K562 (cell line): Measurements from ENCODE around the gene AGFG1. TPM values are rescaled to one million over a fixed set of nuclear protein-coding genes. Genes with fewer than 3 reads are reported as not detected.

ENCODE experiments used
- ATAC-seq: fragments of 200-7000 bp; cut with Tn5 transposase; 3 replicates; pipeline ENCODE4 v1.9.1; 2020; ENCODE audit warnings: moderate library complexity
- BruUV-seq: library from RNA; stranded (reverse); fragments of 400-500 nt; replicated peaks from 2 replicates; lab custom pipeline; 2021; lab: Mats Ljungman, UMichigan
- CTCF ChIA-PET: fragments of 300-600 bp; formaldehyde crosslinking; extraction: SDS; loops from one replicate; lab custom pipeline; 2021; ENCODE audit warnings: low intra/inter-chr PET ratio; lab: Yijun Ruan, JAX
- POLR2A ChIA-PET: fragments of 300-600, 350-650 bp; sonication (Branson Sonifier 250); formaldehyde crosslinking; extraction: SDS; loops from one replicate; lab custom pipeline; 2021; ENCODE audit warnings: antibody characterized with exemption, inconsistent platforms; lab: Yijun Ruan, JAX
- DNase-seq, 4 experiments: peaks; one replicate each; pipeline versions ENCODE4 v3.0.0 to v3.0.0-alpha.2; 2011 to 2018; ENCODE audit warnings: low spot score in 3 of 4, mixed read lengths in 3 of 4; ENCODE audit errors: extremely low read depth in 1 of 4
- FAIRE-seq: peaks from 2 replicates; lab custom pipeline; 2011; peaks lifted over from hg19 to GRCh38; lab: Jason Lieb, UNC
- H2AFZ ChIP-seq: 2 replicates; pipeline ENCODE4 v1.6.0; 2011; ENCODE audit warnings: low read depth, low read length, control low read depth, inconsistent platforms
- H3K27ac ChIP-seq: fragments of 200-600 bp; 3 replicates; pipeline ENCODE4 v1.8.0; 2011; ENCODE audit warnings: low read depth, mild to moderate bottlenecking, control low read depth, inconsistent platforms, low read length, moderate library complexity, mixed read lengths; ENCODE audit errors: extremely low read depth
- H3K27me3 ChIP-seq, 2 experiments: fragments of 300-600 bp in 1 of 2; 2 replicates in 1 of 2; 3 replicates in 1 of 2; pipeline versions ENCODE4 v1.6.0 to v1.8.0; 2011; ENCODE audit warnings: inconsistent platforms in 2 of 2, low read length in 2 of 2, mild to moderate bottlenecking in 1 of 2, mixed read lengths in 1 of 2, moderate library complexity in 1 of 2; ENCODE audit not compliant: control insufficient read depth in 2 of 2, insufficient read depth in 2 of 2
- H3K36me3 ChIP-seq: fragments of 300-600 bp; 3 replicates; pipeline ENCODE4 v1.8.0; 2011; ENCODE audit warnings: mild to moderate bottlenecking, low read length, inconsistent platforms; ENCODE audit not compliant: control insufficient read depth, insufficient read depth
- H3K4me1 ChIP-seq, 2 experiments: fragments of 200-600 bp in 1 of 2; replicated peaks in 1 of 2; 2 replicates in 1 of 2; 3 replicates in 1 of 2; pipeline versions ENCODE4 v1.5.1 to v1.8.0; 2011; ENCODE audit warnings: inconsistent platforms in 2 of 2, low read length in 2 of 2, mild to moderate bottlenecking in 1 of 2, mixed read lengths in 1 of 2, moderate library complexity in 1 of 2; ENCODE audit not compliant: control insufficient read depth in 2 of 2, insufficient read depth in 2 of 2
- H3K4me2 ChIP-seq: 2 replicates; pipeline ENCODE4 v1.6.1; 2011; ENCODE audit warnings: low read length, control low read depth, inconsistent platforms, mixed read lengths; ENCODE audit not compliant: insufficient read depth
- H3K4me3 ChIP-seq: fragments of 200-600 bp; sonication (generic), shearing (Covaris generic); 2 replicates; pipeline ENCODE4 v1.5.1; 2016; ENCODE audit warnings: control low read depth, inconsistent platforms
- H3K79me2 ChIP-seq: fragments of 200-600 bp; 3 replicates; pipeline ENCODE4 v1.8.0; 2011; ENCODE audit warnings: low read length, inconsistent platforms; ENCODE audit not compliant: control insufficient read depth, insufficient read depth
- H3K9ac ChIP-seq, 2 experiments: 2 replicates each; pipeline versions ENCODE4 v1.6.0 to v1.6.1; 2011; ENCODE audit warnings: low read depth in 2 of 2, low read length in 2 of 2, control low read depth in 1 of 2, inconsistent platforms in 1 of 2, mild to moderate bottlenecking in 1 of 2, mixed read lengths in 1 of 2; ENCODE audit not compliant: insufficient read depth in 1 of 2
- H3K9me1 ChIP-seq: one replicate; pipeline ENCODE4 v1.6.0; 2011; ENCODE audit warnings: inconsistent platforms, mild to moderate bottlenecking, low read length, moderate library complexity; ENCODE audit not compliant: control insufficient read depth, insufficient read depth
- H3K9me3 ChIP-seq: replicated peaks from 2 replicates; pipeline ENCODE4 v1.5.1; 2011; ENCODE audit warnings: low read depth, low read length, inconsistent platforms; ENCODE audit not compliant: control insufficient read depth, insufficient read depth
- H4K20me1 ChIP-seq: replicated peaks from 2 replicates; pipeline ENCODE4 v1.6.1; 2011; ENCODE audit warnings: low read length, inconsistent platforms, mixed read lengths; ENCODE audit not compliant: control insufficient read depth, insufficient read depth
- CHCHD3 ChIP-seq: fragments of 250-450 bp; sonication (Bioruptor Pico); IDR thresholded peaks from 2 replicates; pipeline ENCODE4 v2.1.2; 2022; ENCODE audit warnings: mild to moderate bottlenecking
- E2F3 ChIP-seq: fragments of 250-450 bp; sonication (Bioruptor Pico); IDR thresholded peaks from 2 replicates; pipeline ENCODE4 v1.4.0; 2020; ENCODE audit warnings: mild to moderate bottlenecking
- ESRRA ChIP-seq: fragments of 450-650 bp; IDR thresholded peaks from 2 replicates; pipeline ENCODE4 v1.6.1; 2014; ENCODE audit warnings: low read depth, mild to moderate bottlenecking, moderate library complexity, borderline replicate concordance
- FOXK1 ChIP-seq: sonication (generic); formaldehyde crosslinking; IDR thresholded peaks from 2 replicates; pipeline ENCODE4 v1.8.0; 2022; ENCODE audit warnings: missing genetic modification reagents, mild to moderate bottlenecking, borderline replicate concordance
- FUS ChIP-seq: fragments of 200-400 bp; formaldehyde crosslinking; optimal IDR thresholded peaks from 2 replicates; pipeline ENCODE3; 2017; ENCODE audit warnings: low read depth, low read length
- HNRNPUL1 ChIP-seq: fragments of 200-400 bp; formaldehyde crosslinking; IDR thresholded peaks from 2 replicates; pipeline ENCODE4 v1.6.1; 2017; ENCODE audit warnings: low read length
- TCF7 ChIP-seq: sonication (generic); IDR thresholded peaks from 2 replicates; pipeline ENCODE4 v1.6.1; 2016; ENCODE audit warnings: antibody characterized with exemption, borderline replicate concordance
- TSC22D4 ChIP-seq: fragments of 450-650 bp; IDR thresholded peaks from 2 replicates; pipeline ENCODE4 v1.6.1; 2016; ENCODE audit warnings: missing genetic modification characterization, missing biosample characterization, control low read depth
- ZFPM2 ChIP-seq: fragments of 250-450 bp; sonication (Bioruptor Pico); IDR thresholded peaks from 2 replicates; pipeline ENCODE4 v1.5.1; 2022; ENCODE audit warnings: mild to moderate bottlenecking
- ZNF146 ChIP-seq: IDR thresholded peaks from one replicate; pipeline ENCODE4 v1.6.1; 2018; ENCODE audit warnings: missing compliant biosample characterization; ENCODE audit not compliant: unreplicated experiment
- ZNF77 ChIP-seq: fragments of 250-450 bp; sonication (Bioruptor Pico); IDR thresholded peaks from 2 replicates; pipeline ENCODE4 v1.5.0; 2020
- WGBS: fragments of 100-300 bp; shearing (Covaris generic); methylation state at CpG from one replicate; pipeline ENCODE4 v1.1.6; 2016; ENCODE audit warnings: low coverage, mixed read lengths; ENCODE audit not compliant: insufficient coverage; ENCODE audit errors: missing lambda C conversion rate; 5-methylcytosine and 5-hydroxymethylcytosine counted together
- in situ Hi-C: fragments of 300-500 bp; cut with MboI; formaldehyde crosslinking; loops from 4 replicates; pipeline ENCODE4 v1.15.0; 2018; ENCODE audit warnings: inconsistent platforms, mixed read lengths
- intact Hi-C: fragments of 100-400 bp; cut with micrococcal nuclease; formaldehyde crosslinking; loops from 2 replicates; pipeline ENCODE4 v1.14.2; 2022
- polyA plus RNA-seq, 8 experiments: library from polyadenylated mRNA; depleted of rRNA in 4 of 8; stranded (reverse) in 5 of 8; unstranded in 3 of 8; fragments of >200 nt; fragmentation: Nextera tagmentation in 2 of 8; fragmentation: Illumina TruSeq in 1 of 8; extraction: Ambion mirVana in 2 of 8; extraction: Trizol in 1 of 8; gene quantifications; 2 replicates each; pipeline versions ENCODE4 v1.2.1 to v1.2.3, GENCODE V29; 2011 to 2014; ENCODE audit warnings: inconsistent platforms in 1 of 8, missing spikeins in 1 of 8
- total RNA-seq, 7 experiments: library from RNA; depleted of rRNA in 6 of 7; stranded (reverse); fragments of >200 nt in 6 of 7; fragmentation: Illumina TruSeq in 2 of 7; extraction: Trizol in 2 of 7; gene quantifications; 2 replicates each; pipeline versions ENCODE4 v1.2.1 to v1.2.3, GENCODE V29; 2011 to 2021; ENCODE audit warnings: low replicate concordance in 1 of 7
- TF ChIP-seq, protein P1 (sequence below): fragments of 450-650 bp; IDR thresholded peaks from 2 replicates; pipeline ENCODE4 v1.6.1; 2014; ENCODE audit warnings: low read depth, mild to moderate bottlenecking, moderate library complexity, borderline replicate concordance
- TF ChIP-seq, protein P2 (sequence below): sonication (generic); formaldehyde crosslinking; IDR thresholded peaks from 2 replicates; pipeline ENCODE4 v1.8.0; 2023; ENCODE audit warnings: mild to moderate bottlenecking, missing genetic modification reagents

Gene AGFG1
- total and polyA plus RNA-seq, 9 of the 15 experiments (the other 6 are each of a cell fraction or from before 2014, with no cell fraction given) = 11.2 to 97.5 (median 36.0) TPM

DNA sequence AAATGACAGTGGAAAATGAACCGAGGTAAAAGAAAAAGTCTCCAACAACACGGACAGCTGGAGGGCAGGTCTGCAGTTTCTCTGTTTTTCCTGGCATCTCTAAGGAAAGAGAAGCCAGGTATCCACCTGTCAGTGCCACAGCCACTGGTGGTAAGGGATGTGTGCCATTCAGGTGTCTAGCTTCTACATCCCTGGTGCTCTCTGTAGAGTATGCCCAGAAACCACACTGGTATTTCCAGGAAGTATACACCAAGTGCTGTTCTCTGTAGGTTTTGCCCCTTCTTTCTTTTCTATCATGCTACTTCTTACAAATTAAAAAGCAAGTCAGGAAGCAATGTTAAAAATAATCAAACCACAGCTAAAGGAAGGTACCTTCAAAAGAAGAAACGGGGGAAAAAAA is 7.6 kb upstream of the AGFG1 start:
- no peaks in the 10 kb centered on the region for H4K20me1 ChIP-seq
- BruUV-seq = no TSS peak
- TF ChIP-seq ESRRA (no peak), ZFPM2 (CRISPR knock-in tag) (no peak), ZNF77 (CRISPR knock-in tag) (no peak), TSC22D4 (tag) (no peak), E2F3 (CRISPR knock-in tag) (no peak), HNRNPUL1 (no peak), FOXK1 (CRISPR knock-in tag) (no peak), TCF7 (no peak), ZNF146 (CRISPR knock-in tag) (no peak), CHCHD3 (CRISPR knock-in tag) (no peak), FUS (no peak)
- TF ChIP-seq, protein P1, sequence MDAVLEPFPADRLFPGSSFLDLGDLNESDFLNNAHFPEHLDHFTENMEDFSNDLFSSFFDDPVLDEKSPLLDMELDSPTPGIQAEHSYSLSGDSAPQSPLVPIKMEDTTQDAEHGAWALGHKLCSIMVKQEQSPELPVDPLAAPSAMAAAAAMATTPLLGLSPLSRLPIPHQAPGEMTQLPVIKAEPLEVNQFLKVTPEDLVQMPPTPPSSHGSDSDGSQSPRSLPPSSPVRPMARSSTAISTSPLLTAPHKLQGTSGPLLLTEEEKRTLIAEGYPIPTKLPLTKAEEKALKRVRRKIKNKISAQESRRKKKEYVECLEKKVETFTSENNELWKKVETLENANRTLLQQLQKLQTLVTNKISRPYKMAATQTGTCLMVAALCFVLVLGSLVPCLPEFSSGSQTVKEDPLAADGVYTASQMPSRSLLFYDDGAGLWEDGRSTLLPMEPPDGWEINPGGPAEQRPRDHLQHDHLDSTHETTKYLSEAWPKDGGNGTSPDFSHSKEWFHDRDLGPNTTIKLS = no peak
- TF ChIP-seq, protein P2, sequence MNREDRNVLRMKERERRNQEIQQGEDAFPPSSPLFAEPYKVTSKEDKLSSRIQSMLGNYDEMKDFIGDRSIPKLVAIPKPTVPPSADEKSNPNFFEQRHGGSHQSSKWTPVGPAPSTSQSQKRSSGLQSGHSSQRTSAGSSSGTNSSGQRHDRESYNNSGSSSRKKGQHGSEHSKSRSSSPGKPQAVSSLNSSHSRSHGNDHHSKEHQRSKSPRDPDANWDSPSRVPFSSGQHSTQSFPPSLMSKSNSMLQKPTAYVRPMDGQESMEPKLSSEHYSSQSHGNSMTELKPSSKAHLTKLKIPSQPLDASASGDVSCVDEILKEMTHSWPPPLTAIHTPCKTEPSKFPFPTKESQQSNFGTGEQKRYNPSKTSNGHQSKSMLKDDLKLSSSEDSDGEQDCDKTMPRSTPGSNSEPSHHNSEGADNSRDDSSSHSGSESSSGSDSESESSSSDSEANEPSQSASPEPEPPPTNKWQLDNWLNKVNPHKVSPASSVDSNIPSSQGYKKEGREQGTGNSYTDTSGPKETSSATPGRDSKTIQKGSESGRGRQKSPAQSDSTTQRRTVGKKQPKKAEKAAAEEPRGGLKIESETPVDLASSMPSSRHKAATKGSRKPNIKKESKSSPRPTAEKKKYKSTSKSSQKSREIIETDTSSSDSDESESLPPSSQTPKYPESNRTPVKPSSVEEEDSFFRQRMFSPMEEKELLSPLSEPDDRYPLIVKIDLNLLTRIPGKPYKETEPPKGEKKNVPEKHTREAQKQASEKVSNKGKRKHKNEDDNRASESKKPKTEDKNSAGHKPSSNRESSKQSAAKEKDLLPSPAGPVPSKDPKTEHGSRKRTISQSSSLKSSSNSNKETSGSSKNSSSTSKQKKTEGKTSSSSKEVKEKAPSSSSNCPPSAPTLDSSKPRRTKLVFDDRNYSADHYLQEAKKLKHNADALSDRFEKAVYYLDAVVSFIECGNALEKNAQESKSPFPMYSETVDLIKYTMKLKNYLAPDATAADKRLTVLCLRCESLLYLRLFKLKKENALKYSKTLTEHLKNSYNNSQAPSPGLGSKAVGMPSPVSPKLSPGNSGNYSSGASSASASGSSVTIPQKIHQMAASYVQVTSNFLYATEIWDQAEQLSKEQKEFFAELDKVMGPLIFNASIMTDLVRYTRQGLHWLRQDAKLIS (CRISPR knock-in tag) = no peak
- intact Hi-C loops (no loop called here), in situ Hi-C loops (no loop called here)
- ChIA-PET CTCF (no interaction called here), POLR2A (interaction anchor here (0.6 to 2.5 kb wide), 3 partner anchors 11 to 77 kb away, joined by 3 to 16 read pairs (median 4); no protein-coding TSS in a partner anchor)
- no peak overlapping the region for H2AFZ ChIP-seq
- H3K4me3 ChIP-seq = no peak overlapping the region
- FAIRE-seq (no peak), ATAC-seq (no peak), DNase-seq (no peak)
- H3K79me2 ChIP-seq = no peaks in the 10 kb centered on the region
- WGBS = 64% methylated on average over 3 of the region's 3 CpGs
- no peaks in the 10 kb centered on the region for H3K9me1 ChIP-seq
- no peaks in the 10 kb centered on the region for H3K9me3 ChIP-seq
- no peak overlapping the region for H3K9ac ChIP-seq
- no peaks in the 10 kb centered on the region for H3K27me3 ChIP-seq
- no peak overlapping the region for H3K27ac ChIP-seq
- no peak overlapping the region for H3K4me2 ChIP-seq
- H3K4me1 ChIP-seq = peaks cover 25 to 29% of the 10 kb centered on the region in 2 experiments
- H3K36me3 ChIP-seq = no peaks in the 10 kb centered on the region
